OCI-LY3 (cell line): ENCODE data around the gene TPSG1.

Experiments
- H2AFZ ChIP-seq: fragments of 200-600, 300-600 bp; shearing (Covaris generic); 2 replicates; pipeline ENCODE4 v1.6.0; 2014; ENCODE audit warnings: antibody characterized with exemption, low read depth, low read length
- H3K27ac ChIP-seq: fragments of 200-600, 300-600 bp; sonication (generic); 2 replicates; pipeline ENCODE4 v1.5.1; 2014; ENCODE audit warnings: mild to moderate bottlenecking, low read length, moderate library complexity, mixed read lengths
- H3K27me3 ChIP-seq: fragments of 200-600, 300-600 bp; sonication (generic); 2 replicates; pipeline ENCODE4 v1.6.1; 2014; ENCODE audit warnings: low read depth, low read length, mixed read lengths
- H3K36me3 ChIP-seq: fragments of 200-600, 300-600 bp; sonication (generic); replicated peaks from 2 replicates; pipeline ENCODE3; 2014; ENCODE audit warnings: low read depth, low read length, mixed read lengths
- H3K4me1 ChIP-seq: fragments of 300-600, 200-600 bp; sonication (generic); 2 replicates; pipeline ENCODE4 v1.6.1; 2014; ENCODE audit warnings: low read length, mixed read lengths
- H3K4me2 ChIP-seq: fragments of 200-600, 300-600 bp; sonication (generic); 2 replicates; pipeline ENCODE4 v1.6.1; 2014; ENCODE audit warnings: low read length, mixed read lengths
- H3K4me3 ChIP-seq: fragments of 300-600, 200-600 bp; sonication (generic); 2 replicates; pipeline ENCODE4 v1.5.1; 2014; ENCODE audit warnings: antibody characterized with exemption, mild to moderate bottlenecking, low read length, moderate library complexity
- H3K79me2 ChIP-seq: fragments of 300-600, 200-600 bp; shearing (Covaris generic); 2 replicates; pipeline ENCODE4 v1.6.1; 2014; ENCODE audit warnings: mild to moderate bottlenecking, low read length, mixed read lengths
- H3K9ac ChIP-seq: fragments of 300-600, 200-600 bp; shearing (Covaris generic); 2 replicates; pipeline ENCODE4 v1.6.0; 2014; ENCODE audit warnings: mild to moderate bottlenecking, low read length, moderate library complexity
- H3K9me3 ChIP-seq: fragments of 200-600, 300-600 bp; shearing (Covaris generic); 2 replicates; pipeline ENCODE4 v1.6.1; 2014; ENCODE audit warnings: low read length, mixed read lengths; ENCODE audit not compliant: insufficient read depth
- H4K20me1 ChIP-seq: fragments of 200-600, 300-600 bp; sonication (generic); 2 replicates; pipeline ENCODE4 v1.6.1; 2016; ENCODE audit warnings: low read length, mixed read lengths; ENCODE audit not compliant: insufficient read depth
- CTCF ChIP-seq: fragments of 200-600, 300-600 bp; sonication (generic); IDR thresholded peaks from 2 replicates; pipeline ENCODE4 v1.5.1; 2014; ENCODE audit warnings: antibody characterized with exemption, low read length, low read depth
- EZH2phosphoT487 ChIP-seq: fragments of 200-600 bp; shearing (Covaris generic); IDR thresholded peaks from 2 replicates; pipeline ENCODE4 v1.6.1; 2018; ENCODE audit warnings: antibody characterized with exemption, mixed run types, low read depth

TPSG1 gene

GRCh38 chr16:1218061-1218929 is 6.8 kb downstream of the TPSG1 start:
- TF ChIP-seq CTCF, result no peak
- TF ChIP-seq EZH2phosphoT487, result no peak
- H3K9me3 ChIP-seq, result no peaks in the 10 kb centered on the region
- H3K4me1 ChIP-seq, result no peaks in the 10 kb centered on the region
- H3K9ac ChIP-seq, result no peak overlapping the region
- no peaks in the 10 kb centered on the region for H3K27me3 ChIP-seq
- H3K4me3 ChIP-seq, result no peak overlapping the region
- no peak overlapping the region for H3K4me2 ChIP-seq
- H3K27ac ChIP-seq, result no peak overlapping the region
- no peak overlapping the region for H2AFZ ChIP-seq
- H3K79me2 ChIP-seq, result no peaks in the 10 kb centered on the region
- no peaks in the 10 kb centered on the region for H3K36me3 ChIP-seq
- no peaks in the 10 kb centered on the region for H4K20me1 ChIP-seq

GRCh38 chr16:1217526-1217925 is 7.5 kb downstream of the TPSG1 start:
- Histone ChIP-seq H4K20me1 (no peaks in the 10 kb centered on the region), H3K27ac (no peak overlapping the region), H3K9ac (no peak overlapping the region), H2AFZ (no peak overlapping the region), H3K79me2 (no peaks in the 10 kb centered on the region), H3K27me3 (no peaks in the 10 kb centered on the region), H3K4me3 (no peak overlapping the region), H3K36me3 (no peaks in the 10 kb centered on the region), H3K4me2 (no peak overlapping the region), H3K4me1 (no peaks in the 10 kb centered on the region), H3K9me3 (no peaks in the 10 kb centered on the region)
- TF ChIP-seq EZH2phosphoT487 (no peak), CTCF (no peak)

GRCh38 chr16:1216681-1217400 is 8.2 kb downstream of the TPSG1 start:
- Histone ChIP-seq H4K20me1 (no peaks in the 10 kb centered on the region), H3K4me3 (no peak overlapping the region), H3K9me3 (no peaks in the 10 kb centered on the region), H2AFZ (no peak overlapping the region), H3K79me2 (no peaks in the 10 kb centered on the region), H3K27ac (no peak overlapping the region), H3K36me3 (no peaks in the 10 kb centered on the region), H3K27me3 (no peaks in the 10 kb centered on the region), H3K9ac (no peak overlapping the region), H3K4me2 (no peak overlapping the region), H3K4me1 (no peaks in the 10 kb centered on the region)
- no peak for TF ChIP-seq EZH2phosphoT487
- TF ChIP-seq CTCF, result no peak

GRCh38 chr16:1216296-1216619 is 8.8 kb downstream of the TPSG1 start:
- H3K79me2 ChIP-seq, result no peaks in the 10 kb centered on the region
- TF ChIP-seq CTCF (no peak), EZH2phosphoT487 (no peak)
- no peak overlapping the region for H3K27ac ChIP-seq
- H3K9ac ChIP-seq, result no peak overlapping the region
- no peak overlapping the region for H3K4me3 ChIP-seq
- H3K4me1 ChIP-seq, result no peaks in the 10 kb centered on the region
- H3K9me3 ChIP-seq, result no peaks in the 10 kb centered on the region
- H3K36me3 ChIP-seq, result no peaks in the 10 kb centered on the region
- H3K27me3 ChIP-seq, result no peaks in the 10 kb centered on the region
- no peak overlapping the region for H3K4me2 ChIP-seq
- H4K20me1 ChIP-seq, result no peaks in the 10 kb centered on the region
- H2AFZ ChIP-seq, result no peak overlapping the region
